Activated T-cell treated with anti-CD3 and anti-CD28 coated beads for 4 hours (primary cell): ENCODE measurements around the gene NT5DC2.

ENCODE experiments used
- DNase-seq: peaks from one replicate; pipeline ENCODE4 v3.0.0-alpha.2; 2020

NT5DC2 gene

DNA sequence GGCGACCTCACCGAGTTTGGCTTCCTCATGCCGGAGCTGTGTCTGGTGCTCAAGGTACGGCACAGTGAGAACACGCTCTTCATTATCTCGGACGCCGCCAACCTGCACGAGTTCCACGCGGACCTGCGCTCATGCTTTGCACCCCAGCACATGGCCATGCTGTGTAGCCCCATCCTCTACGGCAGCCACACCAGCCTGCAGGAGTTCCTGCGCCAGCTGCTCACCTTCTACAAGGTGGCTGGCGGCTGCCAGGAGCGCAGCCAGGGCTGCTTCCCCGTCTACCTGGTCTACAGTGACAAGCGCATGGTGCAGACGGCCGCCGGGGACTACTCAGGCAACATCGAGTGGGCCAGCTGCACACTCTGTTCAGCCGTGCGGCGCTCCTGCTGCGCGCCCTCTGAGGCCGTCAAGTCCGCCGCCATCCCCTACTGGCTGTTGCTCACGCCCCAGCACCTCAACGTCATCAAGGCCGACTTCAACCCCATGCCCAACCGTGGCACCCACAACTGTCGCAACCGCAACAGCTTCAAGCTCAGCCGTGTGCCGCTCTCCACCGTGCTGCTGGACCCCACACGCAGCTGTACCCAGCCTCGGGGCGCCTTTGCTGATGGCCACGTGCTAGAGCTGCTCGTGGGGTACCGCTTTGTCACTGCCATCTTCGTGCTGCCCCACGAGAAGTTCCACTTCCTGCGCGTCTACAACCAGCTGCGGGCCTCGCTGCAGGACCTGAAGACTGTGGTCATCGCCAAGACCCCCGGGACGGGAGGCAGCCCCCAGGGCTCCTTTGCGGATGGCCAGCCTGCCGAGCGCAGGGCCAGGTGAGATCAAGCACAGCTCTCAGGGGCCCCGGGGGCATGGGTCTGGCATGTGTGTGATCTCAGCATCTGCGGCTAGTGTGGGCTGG lies 45.6 kb downstream of the NT5DC2 start:
- DNase-seq, result no peak

DNA sequence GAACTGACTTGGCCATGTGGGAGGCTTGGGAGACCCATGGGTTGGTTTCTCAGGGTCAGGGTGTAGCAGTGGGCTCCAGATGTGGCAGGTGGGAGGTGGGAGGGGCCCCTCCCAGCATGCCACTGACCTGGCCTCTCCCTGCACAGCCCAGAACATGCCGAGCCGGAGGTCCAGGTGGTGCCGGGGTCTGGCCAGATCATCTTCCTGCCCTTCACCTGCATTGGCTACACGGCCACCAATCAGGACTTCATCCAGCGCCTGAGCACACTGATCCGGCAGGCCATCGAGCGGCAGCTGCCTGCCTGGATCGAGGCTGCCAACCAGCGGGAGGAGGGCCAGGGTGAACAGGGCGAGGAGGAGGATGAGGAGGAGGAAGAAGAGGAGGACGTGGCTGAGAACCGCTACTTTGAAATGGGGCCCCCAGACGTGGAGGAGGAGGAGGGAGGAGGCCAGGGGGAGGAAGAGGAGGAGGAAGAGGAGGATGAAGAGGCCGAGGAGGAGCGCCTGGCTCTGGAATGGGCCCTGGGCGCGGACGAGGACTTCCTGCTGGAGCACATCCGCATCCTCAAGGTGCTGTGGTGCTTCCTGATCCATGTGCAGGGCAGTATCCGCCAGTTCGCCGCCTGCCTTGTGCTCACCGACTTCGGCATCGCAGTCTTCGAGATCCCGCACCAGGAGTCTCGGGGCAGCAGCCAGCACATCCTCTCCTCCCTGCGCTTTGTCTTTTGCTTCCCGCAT lies 46.4 kb downstream of the NT5DC2 start:
- no peak for DNase-seq

DNA sequence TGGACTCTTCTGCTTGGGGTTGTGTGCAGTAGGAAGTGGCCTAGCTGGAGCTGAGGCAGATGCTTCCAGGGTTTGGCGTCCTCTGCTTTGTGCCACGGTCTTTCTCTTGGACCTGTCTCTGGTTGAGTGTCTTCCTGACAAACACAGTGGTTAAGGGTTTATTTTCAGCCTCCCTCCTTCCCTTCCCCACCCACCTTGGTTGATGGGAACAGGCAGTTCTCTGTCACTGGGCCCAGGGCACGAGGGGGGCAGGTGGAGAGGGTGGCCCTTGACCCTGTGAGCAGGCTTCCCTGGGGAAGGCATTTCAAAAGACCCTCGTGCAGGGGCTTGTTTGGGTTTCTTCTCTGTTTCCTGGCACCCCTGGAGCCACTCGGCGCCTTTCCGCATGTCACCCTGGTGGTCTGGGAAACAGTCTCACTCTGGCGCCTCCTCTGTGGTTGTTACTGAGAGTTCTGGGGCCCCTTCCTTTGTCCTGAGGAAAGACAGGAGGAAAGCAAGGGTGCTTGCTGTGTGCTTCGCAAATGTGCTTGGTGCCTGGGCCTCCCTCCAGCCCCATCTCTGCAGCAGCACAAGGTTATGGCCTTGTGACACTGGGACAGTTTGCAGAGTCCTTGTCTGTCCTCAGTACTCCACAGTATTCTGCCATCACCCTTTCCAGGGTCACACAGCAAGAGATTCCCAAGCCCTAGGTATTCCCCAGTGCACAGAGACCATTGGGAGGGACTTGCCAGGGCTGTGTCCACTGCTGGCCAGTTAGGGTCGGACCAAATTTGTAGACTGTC lies 48.8 kb downstream of the NT5DC2 start:
- DNase-seq, result no peak

DNA sequence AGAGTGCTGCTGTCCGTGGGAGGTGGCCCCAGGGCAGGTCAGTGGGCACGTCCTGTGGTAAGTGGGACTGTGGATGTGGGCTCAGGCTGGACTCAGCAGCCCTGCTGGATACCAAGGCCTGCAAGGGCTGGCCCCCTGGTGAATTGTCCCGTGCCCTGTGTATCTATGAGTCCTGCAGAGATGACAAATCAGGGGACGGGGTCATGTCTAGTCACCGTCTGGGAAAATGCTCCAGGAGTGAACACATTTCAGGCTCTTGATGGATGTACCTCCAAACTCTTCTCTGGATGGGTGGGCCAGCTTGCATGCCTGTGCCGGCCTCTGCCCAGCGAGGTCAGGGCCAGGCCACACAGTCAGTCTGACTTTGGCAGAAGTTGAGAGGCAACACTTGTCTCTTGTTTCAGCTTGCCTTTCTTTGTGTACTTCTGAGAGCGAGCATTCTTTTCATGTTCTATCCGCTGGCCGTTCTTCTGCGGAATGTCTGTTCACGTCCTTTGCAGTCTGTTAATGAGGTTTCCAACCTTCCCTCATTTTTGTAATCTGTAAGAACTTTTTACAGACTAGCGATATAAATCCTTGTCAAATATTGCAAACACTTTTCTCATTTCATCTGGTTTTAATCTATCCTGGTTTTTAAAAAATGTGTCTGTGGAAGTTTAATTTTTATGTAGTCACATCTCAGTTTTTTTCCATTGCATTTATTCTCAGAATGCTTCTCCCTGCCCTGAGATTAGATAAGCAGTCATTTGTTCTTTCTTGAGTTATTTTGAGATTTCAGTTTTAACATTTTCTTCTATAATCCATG lies 49.9 kb downstream of the NT5DC2 start:
- no peak for DNase-seq

DNA sequence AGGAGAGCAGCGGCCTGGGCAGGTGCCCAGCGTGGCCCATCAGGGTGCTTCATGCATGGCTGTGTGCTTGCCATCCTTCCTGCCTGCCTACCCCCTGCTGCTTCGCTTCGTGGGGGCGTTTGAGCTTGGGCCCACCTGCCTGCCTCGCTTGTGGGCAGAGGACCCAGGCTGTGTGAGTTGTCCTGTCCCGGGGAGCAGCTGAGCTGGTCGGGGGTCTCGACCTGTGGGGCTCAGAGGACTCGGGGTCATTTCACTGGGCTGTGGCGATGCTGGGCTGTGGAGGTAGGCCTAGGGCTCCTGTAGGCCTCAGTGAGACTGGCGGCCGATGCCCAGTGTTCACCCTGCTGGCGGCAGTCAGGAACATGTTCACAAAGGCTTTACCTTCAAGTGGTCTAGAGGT lies 50.6 kb downstream of the NT5DC2 start:
- no peak for DNase-seq

DNA sequence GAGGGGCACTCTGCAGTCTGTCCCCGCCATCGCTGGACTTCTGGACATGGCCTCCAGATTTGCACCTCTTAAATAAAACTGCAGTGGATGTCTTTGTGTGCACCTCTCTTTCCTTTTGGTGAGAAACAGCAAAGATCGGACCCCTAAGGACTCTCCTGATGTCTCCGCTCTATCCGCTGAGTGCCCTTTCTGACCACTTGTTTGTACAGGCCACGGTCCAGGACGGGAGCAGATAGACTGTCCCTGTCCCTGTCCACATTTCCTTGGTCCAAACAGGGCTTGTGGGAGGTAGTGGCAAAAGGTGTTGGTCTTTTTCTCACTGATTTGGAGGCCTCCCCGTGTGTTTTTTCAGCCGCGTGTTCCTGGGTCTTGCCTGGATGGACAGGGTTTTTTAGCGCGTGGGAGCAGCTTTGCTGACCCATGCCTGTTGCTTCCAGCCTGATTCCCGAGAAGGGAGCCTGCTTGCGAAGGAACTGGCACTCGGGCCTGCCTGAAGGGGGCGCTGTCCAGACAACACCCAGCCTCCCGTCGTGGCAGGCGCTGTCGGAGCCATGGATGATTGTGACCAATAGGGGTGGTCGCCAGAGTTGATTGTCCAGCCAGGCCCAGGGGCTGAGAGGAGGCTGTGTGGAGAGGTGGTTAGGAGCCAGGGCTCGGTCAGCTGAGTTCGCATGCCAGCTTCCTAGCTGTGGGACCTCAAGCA lies 51.7 kb downstream of the NT5DC2 start:
- DNase-seq, result no peak

DNA sequence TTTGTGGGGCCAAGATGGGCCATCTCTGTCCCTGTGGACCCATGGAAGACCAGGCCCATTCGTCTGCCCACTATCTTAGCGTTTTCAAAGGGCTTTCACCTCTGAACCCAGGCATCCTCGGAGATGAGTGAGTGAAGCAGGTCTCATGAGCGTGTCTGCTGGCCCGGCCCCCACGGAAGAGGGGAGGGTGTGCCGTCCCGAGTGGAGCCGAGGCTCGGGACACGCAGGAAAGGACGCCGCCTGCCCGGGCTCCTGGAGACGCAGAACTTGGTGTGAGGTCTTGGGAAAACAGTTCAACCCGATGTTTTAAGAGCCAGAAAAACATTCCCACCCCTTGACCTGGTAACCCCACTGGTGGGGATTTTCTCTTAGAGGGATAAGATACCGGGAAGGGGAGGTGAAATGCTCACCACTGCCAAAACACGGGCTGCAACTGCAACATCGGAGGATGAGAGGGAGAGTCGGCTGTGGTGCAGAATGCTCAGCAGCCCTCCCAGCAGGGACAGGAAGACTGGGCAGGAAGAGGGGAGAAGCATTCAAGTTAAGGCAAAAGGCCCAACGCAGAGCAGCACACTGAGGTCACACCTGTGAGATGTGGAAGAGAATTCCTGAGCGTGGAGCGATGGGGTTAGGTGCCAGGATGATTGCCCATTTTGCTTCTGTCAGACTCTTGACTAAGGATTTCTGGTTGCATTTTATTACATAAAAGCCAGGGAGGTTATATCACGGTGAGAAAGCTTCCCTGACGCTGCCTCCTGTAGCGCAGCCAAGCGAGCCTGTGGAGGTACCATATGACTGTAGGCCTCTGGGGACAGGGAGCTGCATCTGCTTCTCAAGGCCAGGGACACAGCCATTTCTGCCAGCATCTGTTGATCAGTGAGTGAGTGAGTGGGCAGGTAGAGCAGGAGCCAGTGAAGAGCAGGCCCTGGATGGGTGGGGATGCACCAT lies 52.6 kb downstream of the NT5DC2 start:
- no peak for DNase-seq

DNA sequence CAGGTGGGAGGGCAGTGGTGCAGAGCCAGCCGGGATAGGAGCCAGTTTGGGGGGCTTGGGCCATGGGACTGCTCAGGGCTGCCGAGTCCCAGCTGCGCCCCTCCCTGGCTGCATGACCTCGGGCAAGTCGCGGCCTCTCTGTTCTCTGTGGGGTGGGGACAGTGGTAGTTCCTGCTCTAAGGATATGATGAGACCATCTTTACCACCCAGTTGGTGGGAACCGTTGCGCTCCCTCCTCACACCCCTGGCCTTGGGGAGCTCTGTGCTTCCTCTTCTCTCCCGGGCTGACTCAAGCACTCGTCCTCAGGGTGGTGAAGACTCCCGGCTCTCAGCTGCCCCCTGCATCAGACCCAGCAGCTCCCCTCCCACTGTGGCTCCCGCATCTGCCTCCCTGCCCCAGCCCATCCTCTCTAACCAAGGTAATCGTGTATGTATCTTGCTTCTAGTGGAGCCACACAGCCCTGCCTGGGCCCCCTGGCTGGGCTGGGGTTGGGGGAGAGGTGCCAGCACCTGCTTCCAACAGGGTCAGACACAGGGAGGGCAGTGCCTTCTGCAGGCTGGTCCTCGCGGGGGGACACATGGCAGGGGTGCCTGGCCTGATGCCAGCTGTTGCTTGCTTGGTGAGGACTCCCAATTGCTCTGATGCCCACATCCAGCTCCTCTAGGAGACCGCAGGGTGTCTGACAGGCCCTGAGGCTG lies 53.6 kb downstream of the NT5DC2 start:
- DNase-seq, result no peak

DNA sequence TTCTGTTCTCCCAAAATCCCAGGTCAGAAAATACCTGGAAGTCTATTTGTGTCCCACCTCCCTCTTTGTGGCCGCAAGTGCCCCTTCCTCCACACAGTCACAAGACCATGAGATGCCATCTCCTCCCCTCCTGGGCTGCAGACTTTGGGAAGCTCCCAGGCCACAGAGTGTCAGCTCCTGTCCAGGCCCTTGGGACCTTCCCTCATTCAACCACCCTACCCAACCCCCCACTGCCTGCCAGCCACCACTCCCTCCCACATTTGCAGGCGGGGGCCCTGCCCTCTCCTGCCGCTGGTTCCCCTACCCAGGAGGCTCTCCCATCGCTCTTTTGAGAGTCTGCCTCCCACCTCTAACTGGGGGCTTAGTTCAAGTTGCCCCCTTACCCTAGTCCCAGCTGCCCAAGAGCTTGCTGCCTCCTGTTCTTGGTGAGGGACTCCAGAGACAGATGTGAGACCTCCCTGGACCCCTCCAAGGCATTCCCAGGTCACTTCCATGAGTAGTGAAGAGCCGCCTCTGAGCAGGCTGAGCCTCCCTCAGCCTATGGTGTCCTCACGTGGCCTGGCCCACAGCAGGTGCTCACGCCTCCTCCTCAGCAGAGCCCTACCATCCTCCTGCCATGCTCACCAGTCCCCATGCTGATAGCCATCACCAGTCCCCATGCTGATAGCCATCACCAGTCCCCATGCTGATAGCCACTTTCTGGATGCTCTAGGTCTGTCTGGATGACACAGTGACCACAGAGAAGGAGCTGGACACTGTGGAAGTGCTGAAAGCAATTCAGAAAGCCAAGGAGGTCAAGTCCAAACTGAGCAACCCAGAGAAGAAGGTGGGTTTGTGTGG lies 54.4 kb downstream of the NT5DC2 start:
- no peak for DNase-seq

DNA sequence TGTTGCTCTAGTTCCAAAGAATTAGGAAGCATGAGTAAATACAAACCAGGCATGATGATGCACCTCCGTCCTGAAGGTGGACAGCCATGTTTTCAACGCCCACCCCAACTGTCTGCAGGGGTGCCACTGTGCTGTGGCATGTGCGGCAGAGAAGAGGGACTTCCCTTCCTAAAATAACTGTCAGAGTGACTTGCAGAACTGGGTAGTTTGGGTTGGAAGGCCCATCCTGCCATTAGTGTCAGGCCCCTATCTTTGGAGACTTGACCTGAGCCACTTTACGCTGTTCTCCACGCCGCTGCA lies 55.9 kb downstream of the NT5DC2 start:
- DNase-seq, result no peak

DNA sequence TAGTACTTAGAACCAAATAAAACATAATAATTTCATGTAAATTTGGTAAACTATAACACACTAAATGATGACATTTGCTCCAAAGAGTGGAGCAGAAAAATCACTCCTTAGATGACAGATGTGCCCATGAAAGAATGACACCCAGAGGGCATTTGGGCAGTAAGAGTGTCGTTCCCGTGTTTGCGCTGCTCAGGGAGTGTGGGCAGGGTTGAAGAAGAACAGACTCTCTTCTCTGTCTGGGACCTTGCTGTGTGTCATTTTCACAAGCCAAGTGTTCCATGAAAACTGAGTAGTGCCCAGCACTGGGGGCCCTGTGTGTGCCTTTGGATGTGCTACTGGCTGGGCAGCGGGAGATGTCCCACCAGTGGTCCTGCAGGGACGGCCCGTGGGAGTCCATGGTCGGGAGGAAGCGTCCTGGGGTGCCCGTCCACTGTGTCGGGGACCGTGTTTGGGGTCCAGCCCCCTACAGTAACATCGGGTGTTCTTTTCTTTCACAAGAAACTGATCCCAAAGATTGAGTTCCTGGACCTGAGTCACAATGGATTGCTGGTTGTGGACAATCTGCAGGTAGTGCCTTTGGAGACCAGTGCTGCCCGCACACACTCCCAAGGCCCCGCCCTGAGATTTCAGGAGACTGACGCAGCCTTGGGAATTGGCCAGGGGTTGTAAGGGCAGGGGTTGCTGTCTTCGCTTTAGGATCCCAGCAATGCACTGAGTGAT lies 56.4 kb downstream of the NT5DC2 start:
- no peak for DNase-seq
